ENCODE data around the gene IQGAP2.

DNA sequence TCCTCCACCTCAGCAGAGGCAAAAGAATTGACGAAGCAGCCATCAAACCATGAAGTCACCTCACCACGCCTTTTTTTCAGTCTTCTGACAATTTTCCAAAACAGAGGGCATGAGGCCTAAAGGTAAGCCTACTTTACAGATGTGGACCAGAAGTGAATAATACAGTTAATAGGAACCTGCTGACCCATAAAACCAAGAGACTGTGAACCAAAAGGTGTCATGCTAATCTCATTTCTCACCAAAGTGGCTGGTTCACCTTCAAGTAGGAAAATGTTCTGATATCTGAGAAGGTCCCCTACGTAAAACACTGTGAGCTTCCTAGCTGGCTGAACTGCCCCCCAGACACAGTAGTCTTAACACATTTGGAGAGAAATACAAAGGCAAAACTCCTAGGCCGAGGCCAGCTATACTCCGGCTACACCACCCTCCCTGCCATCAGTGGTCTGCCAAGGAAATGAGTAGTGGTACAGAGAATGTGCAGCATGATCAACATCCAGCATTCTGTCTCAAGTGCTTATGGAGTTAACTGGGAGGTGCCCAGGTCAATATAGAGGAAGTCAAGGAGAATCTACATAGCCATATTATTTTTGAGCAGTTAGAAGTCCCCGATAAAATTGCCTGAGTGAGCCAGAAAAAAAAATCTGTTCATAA is 239.4 kb downstream of the IQGAP2 start:
- TF ChIP-seq CTCF (IDR thresholded peaks at IDR 0.05), result no peak
- TF ChIP-seq POLR2A (IDR thresholded peaks at IDR 0.05), result no peak
